GM21825 (cell line): Measurements from ENCODE around the gene FAM8A1.
"Not testable (repeated sequence)": the region's sequence is repeated elsewhere in the genome, so short reads cannot be mapped to it uniquely, and the experiment has no call there.

Experiments used
- ATAC-seq: cut with Tn5 transposase; IDR thresholded peaks from one replicate; pipeline ENCODE4 v1.9.1; 2021; ENCODE audit warnings: mild to moderate bottlenecking, moderate library complexity; ENCODE audit not compliant: unreplicated experiment

The FAM8A1 gene, protein sequence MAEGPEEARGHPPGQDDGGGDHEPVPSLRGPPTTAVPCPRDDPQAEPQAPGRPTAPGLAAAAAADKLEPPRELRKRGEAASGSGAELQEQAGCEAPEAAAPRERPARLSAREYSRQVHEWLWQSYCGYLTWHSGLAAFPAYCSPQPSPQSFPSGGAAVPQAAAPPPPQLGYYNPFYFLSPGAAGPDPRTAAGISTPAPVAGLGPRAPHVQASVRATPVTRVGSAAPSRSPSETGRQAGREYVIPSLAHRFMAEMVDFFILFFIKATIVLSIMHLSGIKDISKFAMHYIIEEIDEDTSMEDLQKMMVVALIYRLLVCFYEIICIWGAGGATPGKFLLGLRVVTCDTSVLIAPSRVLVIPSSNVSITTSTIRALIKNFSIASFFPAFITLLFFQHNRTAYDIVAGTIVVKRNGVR

DNA sequence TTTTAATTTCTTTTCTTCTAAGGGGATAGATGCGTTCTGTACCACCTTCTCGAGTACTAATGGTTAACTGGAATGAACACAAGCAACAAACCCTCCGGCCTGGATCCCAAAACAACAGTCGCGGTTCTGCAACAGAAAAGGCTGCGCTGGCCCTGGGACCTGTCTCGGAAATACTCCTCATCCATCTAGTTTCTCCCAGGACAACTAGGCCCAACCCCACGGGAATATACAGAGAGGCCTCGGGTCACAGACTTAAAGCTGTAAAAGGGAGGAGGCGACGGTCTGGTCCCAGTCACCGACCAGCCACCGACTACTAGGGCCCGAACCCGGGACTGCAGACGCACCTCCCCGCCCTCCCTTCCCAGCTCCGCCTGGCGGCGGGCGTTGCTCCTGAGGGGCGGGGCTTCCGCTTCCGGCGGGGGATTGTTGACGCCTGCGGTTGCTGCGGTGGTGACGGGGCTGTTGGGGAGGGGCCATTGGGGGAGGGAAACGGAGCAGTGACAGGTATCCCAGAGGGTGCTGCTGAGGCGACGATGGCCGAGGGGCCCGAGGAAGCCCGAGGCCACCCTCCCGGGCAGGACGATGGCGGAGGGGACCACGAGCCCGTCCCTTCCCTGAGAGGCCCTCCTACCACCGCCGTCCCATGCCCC lies at the start of gene FAM8A1:
TSS of gene FAM8A1 (plus strand) at position 426 of the 650 bp plus-strand sequence. CDS start at position 534, 108 bp downstream.
- peak; percentile 91 for ATAC-seq

DNA sequence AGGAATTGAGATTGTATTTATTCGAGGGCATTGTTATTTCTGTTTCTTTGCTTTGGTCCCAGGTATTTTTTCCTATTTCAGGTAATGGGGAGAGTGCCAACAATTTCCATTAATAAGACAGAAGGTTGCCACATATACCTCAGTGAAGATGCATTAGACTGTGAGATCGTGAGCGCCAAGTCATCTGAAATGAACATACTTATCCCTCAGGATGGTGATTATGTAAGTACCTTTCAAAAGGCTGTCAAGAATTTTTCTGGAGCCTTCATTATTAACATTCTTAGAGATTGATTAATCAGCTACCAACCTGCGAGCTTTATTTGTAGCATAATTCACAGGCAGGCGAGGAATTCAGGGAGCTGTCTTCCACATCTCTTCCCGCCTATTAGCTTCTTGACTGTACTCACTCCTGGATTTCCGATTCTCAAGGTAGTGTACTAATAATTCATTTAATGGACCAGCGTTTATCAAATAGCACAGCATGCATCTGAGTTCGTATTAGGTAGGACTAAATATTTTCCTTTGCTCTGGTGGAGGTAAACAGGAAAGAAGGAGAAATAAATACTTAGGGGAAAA lies 48.6 kb upstream of the FAM8A1 start:
- no peak for ATAC-seq

DNA sequence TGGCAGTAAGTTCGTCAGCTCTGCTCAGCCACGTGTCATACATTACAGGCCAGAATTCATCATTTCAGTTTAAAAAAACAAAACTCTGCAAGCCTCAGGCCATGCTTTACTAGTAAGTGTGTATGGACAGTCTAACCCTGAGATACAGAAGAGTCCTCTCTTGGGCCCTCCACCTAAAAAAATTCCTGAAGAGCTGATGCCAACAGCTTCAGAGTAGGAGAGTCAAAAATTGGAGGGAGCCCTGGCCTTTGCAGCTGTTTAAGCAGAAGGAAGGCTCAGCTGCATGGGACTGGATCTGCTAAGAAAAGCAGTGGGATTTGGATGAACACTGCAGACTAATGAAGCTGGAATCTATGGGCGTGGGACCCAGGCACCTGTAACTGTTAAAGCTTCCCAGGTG lies 47.2 kb upstream of the FAM8A1 start:
- no peak for ATAC-seq

DNA sequence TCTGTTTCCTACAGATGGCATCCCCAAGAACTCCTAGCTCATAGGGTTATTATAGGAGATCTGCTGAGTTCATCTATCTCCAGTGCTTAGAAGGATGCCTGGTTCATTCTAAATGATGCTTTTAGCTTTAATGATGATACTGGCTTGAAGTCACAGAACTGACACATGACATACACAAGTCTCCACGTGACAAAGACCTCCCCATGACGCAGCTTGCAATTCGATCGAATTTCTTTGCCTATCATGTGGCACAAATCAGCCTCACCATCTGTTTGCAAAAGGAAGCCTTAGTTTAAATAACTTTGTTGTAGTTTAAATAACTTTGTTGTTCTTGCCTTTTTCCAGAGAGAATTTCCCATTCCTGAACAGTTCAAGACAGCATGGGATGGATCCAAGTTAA lies 44.1 kb upstream of the FAM8A1 start:
- ATAC-seq: no peak

DNA sequence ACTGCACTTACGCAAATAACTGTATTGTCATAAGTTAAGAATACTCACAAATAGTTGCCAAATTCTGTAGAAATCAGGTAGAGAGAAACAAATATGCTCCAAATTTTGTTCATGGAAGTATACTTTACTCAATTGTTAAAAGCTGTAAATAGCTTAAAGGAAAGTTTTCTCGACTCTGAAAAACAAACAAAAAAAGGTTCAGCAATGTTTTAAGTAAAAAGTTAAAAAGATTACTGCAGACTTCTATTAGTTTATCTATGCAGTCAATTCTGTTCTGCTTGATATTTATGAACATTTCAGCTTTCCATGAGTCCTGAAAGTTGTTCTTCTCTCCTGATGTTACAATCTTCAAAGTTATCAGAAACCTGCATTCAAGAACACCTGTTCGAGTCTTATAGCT lies 37.5 kb upstream of the FAM8A1 start:
- ATAC-seq: no peak

DNA sequence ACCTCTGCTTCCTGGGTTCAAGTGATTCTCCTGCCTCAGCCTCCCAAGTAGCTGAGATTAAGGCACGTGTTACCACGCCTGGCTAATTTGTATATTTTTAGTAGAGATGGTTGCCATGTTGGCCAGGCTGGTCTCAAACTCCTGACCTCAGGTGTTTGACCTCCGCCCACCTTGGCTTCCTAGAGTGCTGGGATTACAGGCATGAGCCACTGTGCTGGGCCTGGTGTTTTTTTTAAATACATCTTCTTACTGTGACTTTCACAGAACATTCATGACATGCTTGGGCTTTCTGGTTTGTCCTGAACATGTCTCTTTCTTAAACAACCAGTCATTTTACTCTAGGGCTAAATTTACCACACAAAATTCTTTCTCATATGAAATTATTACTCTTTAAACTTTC lies 34.7 kb upstream of the FAM8A1 start:
- ATAC-seq: no peak

DNA sequence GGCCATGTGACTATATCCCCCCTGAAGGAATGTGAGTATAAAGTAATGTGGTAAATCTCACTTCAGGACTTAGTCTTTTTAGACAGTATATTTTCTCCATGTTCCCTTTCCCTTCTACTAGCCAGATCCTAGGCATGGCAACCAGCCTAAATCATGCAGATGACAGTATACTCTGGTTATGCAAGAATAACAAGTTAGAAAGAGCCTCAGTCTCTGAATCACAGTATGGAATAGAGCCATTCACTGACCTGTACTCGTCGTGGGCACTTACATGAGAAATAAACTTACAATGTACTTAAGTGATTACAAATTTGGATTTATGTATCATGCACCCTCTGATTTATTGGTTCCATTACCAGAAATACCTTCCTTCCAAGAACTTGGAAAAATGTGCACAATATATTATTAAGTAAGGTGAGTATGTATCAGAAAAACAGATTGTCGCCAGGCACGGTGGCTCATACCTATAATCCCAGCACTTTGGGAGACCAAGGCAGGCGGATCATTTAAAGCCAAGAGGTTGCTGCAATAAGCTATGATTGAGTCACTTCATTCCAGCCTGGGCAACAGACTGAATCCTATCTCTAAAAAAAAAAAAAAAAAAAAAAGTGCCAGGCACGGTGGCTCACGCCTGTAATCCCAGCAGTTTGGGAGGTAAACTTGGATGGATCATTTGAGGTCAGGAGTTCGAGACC lies 25.1 kb upstream of the FAM8A1 start:
- no peak for ATAC-seq

DNA sequence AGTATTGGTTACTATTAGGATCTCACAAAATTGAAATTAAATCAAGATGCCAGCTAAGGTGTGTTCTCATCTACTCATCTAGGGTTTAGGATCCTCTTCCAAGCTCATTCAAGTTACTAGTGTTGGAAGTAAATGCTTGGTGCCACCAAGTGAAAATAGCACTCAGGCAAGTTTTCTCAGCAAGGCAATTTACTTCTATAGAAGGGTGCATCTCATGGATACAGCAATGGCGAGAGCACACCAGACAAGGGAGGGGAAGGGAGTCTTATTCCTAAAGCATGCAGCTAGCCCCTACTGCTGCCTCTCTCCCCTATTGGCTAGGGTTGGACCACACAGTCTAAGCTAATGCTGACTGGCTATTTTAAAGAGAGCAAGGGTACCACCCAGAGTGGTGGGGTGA lies 23.0 kb upstream of the FAM8A1 start:
- ATAC-seq: no peak

DNA sequence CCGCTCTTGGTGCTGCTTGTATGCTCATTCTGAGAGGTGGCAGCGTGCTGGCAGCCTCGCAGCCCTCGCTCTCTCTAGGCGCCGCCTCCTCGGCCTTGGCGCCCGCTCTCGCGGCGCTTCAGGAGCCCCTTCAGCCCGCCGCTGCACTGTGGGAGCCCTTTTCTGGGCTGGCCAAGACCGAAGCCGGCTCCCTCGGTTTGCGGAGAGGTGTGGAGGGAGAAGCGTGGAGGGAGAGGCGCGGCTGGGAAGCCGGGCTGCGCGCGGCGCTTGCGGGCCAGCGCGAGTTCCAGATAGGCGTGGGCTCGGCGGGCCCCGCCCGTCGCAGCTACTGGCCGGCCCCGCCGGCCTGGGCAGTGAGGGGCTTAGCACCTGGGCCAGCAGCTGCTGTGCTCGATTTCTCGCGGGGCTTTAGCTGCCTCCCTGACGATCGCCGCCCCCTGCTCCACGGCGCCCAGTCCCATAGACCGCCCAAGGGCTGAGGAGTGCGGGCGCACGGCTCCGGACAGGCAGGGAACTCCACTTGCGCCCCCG lies 19.5 kb upstream of the FAM8A1 start:
- ATAC-seq: peak; percentile 51

DNA sequence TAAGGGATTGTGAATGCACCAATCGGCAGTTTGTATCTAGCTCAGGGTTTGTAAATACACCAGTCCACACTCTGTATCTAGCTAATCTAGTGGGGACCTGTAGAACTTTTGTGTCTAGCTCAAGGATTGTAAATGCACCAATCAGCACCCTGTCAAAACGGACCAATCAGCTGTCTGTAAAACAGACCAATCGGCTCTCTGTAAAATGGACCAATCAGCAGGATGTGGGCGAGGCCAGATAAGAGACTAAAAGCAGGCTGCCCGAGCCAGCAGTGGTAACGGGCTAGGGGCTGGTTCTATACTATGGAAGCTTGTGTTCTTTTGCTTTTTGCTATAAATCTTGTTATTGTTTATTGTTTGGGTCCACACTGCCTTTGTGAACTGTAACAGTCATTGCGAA lies 18.8 kb upstream of the FAM8A1 start:
- ATAC-seq: not testable (repeated sequence)

DNA sequence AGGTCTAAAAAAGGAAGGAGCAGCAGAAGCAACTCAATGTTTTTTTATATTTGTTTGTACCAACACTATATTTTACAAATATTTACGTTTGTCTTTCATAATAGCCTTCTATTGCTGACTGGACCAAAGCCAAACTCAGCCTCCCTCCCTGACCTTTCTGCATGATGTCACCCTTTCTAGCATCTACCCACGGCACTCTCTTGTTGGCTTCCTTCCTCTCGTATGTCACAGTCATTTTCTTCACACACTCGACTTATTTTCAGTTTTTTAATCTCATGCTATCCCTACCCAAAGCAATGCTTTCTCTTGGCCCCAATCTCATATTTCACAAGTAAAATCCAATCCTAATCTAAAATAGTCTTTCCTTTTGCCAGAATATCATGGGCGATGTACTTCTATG lies 16.3 kb upstream of the FAM8A1 start:
- ATAC-seq: no peak

DNA sequence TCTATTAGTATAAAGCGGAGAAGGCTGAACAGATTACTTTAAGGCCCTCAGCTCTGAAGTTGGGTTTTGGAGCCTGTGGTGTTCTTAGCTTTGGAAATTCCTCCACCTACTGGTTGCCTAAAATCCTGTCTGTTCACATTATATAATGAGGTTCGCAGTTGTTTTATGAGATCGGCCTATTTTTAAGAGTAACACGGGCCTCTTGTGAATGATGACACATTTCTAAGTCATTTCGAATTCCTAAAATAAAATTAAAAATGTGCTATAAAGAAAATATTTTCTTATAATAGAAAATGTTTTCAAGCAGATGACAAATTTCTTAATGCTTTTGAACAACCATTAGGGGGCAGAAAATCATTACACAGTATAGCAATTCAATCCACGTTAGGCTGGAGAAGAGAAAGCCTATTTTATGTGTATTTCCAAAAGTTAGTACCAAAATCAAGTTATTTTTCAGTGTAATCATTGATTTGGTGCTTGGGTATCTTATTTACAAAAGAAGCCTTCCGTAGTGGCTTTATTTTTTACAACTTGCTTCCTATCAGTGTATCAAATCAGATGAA lies 15.8 kb upstream of the FAM8A1 start:
- ATAC-seq: peak; percentile 59

DNA sequence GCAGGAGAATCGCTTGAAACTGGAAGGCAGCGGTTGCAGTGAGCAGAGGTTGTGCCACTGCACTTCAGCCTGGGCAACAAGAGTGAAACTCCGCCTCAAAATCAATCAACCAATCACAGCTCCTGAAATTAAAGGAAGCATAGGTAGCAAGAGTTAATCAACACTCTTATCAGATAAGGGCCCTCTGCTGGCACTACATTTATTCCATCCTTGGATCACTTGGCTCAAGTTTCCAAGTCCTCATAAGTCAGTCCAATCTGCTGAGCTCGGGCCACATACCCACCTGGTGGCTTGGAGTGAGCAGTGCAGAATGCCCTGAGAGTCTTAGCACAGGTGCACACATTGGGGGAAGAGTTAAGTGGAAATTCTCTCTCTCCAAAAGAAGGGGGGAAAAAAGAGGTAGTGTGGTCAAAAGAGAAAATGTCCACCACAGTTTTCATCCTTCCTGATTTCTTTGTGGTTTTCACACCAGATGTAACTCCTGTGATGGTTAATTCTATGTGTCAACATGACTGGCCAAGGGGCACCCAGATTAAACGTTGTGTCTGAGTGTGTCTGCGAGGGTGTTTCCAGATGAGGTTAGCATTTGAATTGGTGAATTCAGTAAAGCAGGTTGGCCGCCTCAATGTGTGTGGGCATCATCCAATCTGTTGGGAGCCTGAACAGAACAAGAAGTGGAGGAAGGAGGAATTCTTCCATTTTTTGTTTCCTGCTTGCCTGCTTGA lies 14.2 kb upstream of the FAM8A1 start:
- no peak for ATAC-seq

DNA sequence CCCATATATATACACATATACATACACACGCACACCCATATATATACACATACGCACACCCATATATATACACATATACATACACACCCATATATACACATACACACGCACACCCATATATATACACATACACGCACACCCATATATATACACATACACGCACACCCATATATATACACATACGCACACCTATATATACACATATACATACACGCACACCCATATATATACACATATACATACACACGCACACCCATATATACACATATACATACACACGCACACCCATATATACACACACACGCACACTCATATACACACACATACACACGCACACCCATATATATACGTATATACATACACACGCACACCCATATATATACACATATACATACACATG lies 13.5 kb upstream of the FAM8A1 start:
- ATAC-seq: not testable (repeated sequence)

DNA sequence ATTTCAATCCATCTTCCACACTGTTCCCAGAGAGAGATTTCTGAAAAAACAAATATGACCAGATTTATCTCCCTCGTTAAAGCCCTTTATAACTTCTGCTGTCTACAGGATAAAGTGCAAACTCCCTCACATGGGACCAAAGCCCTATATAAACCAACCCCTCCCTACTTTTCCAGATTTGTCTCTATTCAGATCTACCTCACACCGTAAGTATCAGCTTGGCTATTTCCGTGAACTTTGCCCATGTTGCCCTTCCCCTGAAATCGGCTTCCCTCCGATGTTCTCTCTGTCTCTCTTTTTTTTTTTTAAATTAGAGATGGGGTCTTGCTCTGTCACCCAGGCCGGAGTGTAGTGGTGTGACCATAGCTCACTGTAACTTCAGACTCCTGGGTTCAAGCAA lies 12.1 kb upstream of the FAM8A1 start:
- no peak for ATAC-seq

DNA sequence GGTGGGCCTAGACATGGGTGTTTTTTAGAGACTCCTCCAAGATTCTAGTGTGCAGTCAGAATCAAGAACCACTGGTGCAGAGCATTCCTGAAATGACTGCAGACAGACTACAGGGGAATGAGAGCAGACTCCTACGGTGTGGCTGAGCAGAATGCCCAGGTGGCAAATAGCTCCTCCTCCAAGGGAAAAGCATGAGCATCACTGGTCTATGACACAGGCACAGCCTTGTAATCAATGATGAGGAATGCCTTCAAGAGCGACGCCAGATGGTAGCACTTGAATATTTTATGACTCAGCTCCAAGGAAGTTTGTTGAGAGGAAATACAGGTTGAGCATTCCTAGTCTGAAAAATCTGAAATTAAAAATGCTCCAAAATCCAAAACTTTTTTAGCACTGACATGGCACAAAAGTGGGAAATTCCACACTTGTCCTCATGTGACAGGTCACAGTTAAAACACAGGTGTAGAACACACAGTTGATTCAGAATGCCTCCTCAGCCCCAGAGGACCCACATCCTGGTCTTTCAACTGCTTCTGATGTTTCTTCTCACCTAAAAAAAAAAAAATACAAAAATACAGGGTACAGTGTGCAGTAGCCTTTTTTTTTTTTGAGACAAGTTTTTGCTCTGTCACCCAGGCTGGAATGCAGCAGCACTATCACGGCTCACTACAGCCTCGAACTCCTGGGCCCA lies 10.6 kb upstream of the FAM8A1 start:
- peak; percentile 45 for ATAC-seq

DNA sequence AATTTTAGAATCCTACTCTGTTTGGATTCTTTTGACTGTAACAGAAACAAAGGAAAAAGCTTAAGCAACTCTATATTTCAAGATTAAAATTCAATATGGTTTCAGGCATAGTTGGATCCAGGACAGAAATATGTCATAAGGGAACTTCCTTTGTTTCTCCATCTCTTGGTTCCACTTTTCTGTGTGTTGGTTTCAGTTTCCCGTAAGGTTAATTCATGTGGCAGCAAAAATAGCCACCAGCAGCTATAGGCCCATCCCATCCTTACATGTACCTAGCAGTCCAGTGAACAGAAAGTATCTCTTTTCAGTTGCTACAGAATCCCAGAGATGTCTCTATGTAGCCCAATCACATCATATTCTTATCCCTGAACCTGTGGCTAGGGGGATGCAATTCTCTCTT lies 8.8 kb upstream of the FAM8A1 start:
- no peak for ATAC-seq

DNA sequence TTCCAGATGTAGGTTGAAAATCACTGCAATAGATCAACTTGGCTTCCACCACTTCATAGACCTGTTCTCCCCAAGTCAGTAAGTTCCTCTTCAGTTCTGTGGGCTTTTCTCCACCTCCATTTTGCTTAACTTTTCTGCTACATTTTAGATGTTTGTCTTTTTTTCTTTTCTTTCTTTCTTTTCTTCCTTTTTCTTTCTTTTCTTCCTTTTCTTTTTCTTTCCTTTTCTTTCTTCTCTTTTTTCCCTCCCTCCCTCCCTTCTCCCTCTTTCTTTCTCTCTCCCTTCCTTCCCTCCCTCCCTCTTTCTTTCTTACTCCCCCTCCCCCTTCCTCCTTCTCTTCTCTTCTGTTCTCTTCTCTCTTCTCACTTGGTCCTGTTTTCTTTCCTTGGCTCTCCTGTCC lies 6.9 kb upstream of the FAM8A1 start:
- no peak for ATAC-seq

DNA sequence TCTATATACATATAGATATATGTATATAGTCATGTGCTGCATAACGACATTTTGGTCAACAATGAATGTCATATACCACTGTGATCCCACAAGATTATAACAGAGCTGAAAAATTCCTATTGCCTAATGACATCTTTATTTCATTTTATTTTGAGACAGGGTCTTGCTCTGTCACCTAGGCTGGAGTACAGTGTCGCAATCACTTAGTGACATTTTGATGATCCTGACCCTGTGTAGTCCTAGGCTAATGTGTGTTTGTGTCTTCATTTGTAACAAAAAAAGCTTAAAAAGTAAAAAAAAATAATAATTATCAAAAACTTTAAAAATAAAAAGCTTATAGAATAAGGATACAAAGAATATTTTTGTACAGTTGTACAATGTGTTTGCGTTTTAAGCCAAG lies 4.0 kb upstream of the FAM8A1 start:
- ATAC-seq: no peak
